Neuronal stem cell (in vitro differentiated cells): Measurements from ENCODE around the gene ISCU.
A peak's percentile ranks its signal among the peaks of the same experiment; 100 is the strongest.

Experiments used
- DNase-seq: peaks from one replicate; pipeline ENCODE4 v3.0.0-alpha.2; 2013; ENCODE audit warnings: low spot score
- H2AFZ ChIP-seq: one replicate; pipeline ENCODE4 v1.6.1; 2013; ENCODE audit warnings: mild to moderate bottlenecking, low read length, inconsistent platforms
- H2AK5ac ChIP-seq: 2 replicates; pipeline ENCODE4 v1.6.1; 2013; ENCODE audit warnings: low read depth, mild to moderate bottlenecking, inconsistent platforms, low read length, moderate library complexity, mixed read lengths
- H2BK120ac ChIP-seq: 2 replicates; pipeline ENCODE4 v1.6.1; 2013; ENCODE audit warnings: low read depth, mild to moderate bottlenecking, inconsistent platforms, low read length, moderate library complexity, mixed read lengths
- H2BK12ac ChIP-seq: one replicate; pipeline ENCODE4 v1.6.1; 2013; ENCODE audit warnings: low read length, inconsistent platforms
- H2BK15ac ChIP-seq: 2 replicates; pipeline ENCODE4 v1.6.1; 2013; ENCODE audit warnings: mild to moderate bottlenecking, low read length, inconsistent platforms, mixed read lengths
- H2BK5ac ChIP-seq: one replicate; pipeline ENCODE4 v1.6.1; 2013; ENCODE audit warnings: inconsistent platforms, mild to moderate bottlenecking, low read length, moderate library complexity
- H3K14ac ChIP-seq: one replicate; pipeline ENCODE4 v1.6.1; 2013; ENCODE audit warnings: low read length, inconsistent platforms
- H3K18ac ChIP-seq: 2 replicates; pipeline ENCODE4 v1.6.1; 2013; ENCODE audit warnings: low read length, inconsistent platforms
- H3K23ac ChIP-seq: 2 replicates; pipeline ENCODE4 v1.6.1; 2013; ENCODE audit warnings: low read depth, mild to moderate bottlenecking, mixed read lengths, low read length, inconsistent platforms; ENCODE audit not compliant: poor library complexity
- H3K27ac ChIP-seq: replicated peaks from 3 replicates; pipeline ENCODE4 v1.5.1; 2013; ENCODE audit warnings: low read length, inconsistent platforms
- H3K27me3 ChIP-seq, 3 experiments: 2 replicates each; pipeline ENCODE4 v1.6.1; 2013; ENCODE audit warnings: low read length in 3 of 3, mild to moderate bottlenecking in 2 of 3, inconsistent platforms in 1 of 3, low read depth in 1 of 3, mixed read lengths in 1 of 3, moderate library complexity in 1 of 3; ENCODE audit not compliant: control insufficient read depth in 3 of 3, insufficient read depth in 3 of 3
- H3K36me3 ChIP-seq, 2 donors: replicated peaks in 1 of 2; 2 replicates each; pipeline ENCODE4 v1.6.1; 2013; ENCODE audit warnings: low read length in 2 of 2; ENCODE audit not compliant: control insufficient read depth in 2 of 2, insufficient read depth in 2 of 2
- H3K4ac ChIP-seq: 2 replicates; pipeline ENCODE4 v1.6.1; 2013; ENCODE audit warnings: inconsistent platforms, mild to moderate bottlenecking, low read length, moderate library complexity
- H3K4me1 ChIP-seq, 2 donors: 1 replicate in 1 of 2; 2 replicates in 1 of 2; pipeline ENCODE4 v1.6.1; 2013; ENCODE audit warnings: low read length in 2 of 2, low read depth in 1 of 2; ENCODE audit not compliant: control insufficient read depth in 2 of 2, insufficient read depth in 1 of 2
- H3K4me2 ChIP-seq: one replicate; pipeline ENCODE4 v1.6.1; 2013; ENCODE audit warnings: mild to moderate bottlenecking, low read length, inconsistent platforms; ENCODE audit not compliant: insufficient read depth, poor library complexity, severe bottlenecking
- H3K4me3 ChIP-seq, 2 donors: 2 replicates each; pipeline ENCODE4 v1.5.1; 2013; ENCODE audit warnings: low read length in 2 of 2, mild to moderate bottlenecking in 2 of 2, inconsistent platforms in 1 of 2, moderate library complexity in 1 of 2
- H3K79me1 ChIP-seq: one replicate; pipeline ENCODE4 v1.6.1; 2013; ENCODE audit warnings: low read depth, mild to moderate bottlenecking, inconsistent platforms, low read length, moderate library complexity
- H3K9ac ChIP-seq: one replicate; pipeline ENCODE4 v1.6.1; 2013; ENCODE audit warnings: mild to moderate bottlenecking, low read depth, low read length, inconsistent platforms; ENCODE audit not compliant: poor library complexity
- H3K9me3 ChIP-seq, 2 donors: replicated peaks in 1 of 2; 2 replicates each; pipeline versions ENCODE3 to v1.6.1; 2013; ENCODE audit warnings: low read length in 2 of 2, mild to moderate bottlenecking in 2 of 2, inconsistent platforms in 1 of 2, low read depth in 1 of 2, mixed read lengths in 1 of 2, moderate library complexity in 1 of 2; ENCODE audit not compliant: control insufficient read depth in 2 of 2, insufficient read depth in 1 of 2
- H4K8ac ChIP-seq: one replicate; pipeline ENCODE4 v1.6.1; 2013; ENCODE audit warnings: low read depth, mild to moderate bottlenecking, inconsistent platforms, low read length, moderate library complexity
- H4K91ac ChIP-seq: one replicate; pipeline ENCODE4 v1.6.1; 2013; ENCODE audit warnings: low read length, low read depth, mild to moderate bottlenecking, inconsistent platforms; ENCODE audit not compliant: poor library complexity
- WGBS, 2 donors: extraction: QIAGEN DNeasy Blood & Tissue Kit; methylation state at CpG; one replicate each; pipeline ENCODE4 v1.1.7; 2013; ENCODE audit warnings: missing lambda C conversion rate in 2 of 2, mixed read lengths in 1 of 2; ENCODE audit not compliant: insufficient read length in 2 of 2, insufficient replicate concordance in 1 of 2; ENCODE audit errors: extremely low coverage in 2 of 2; 5-methylcytosine and 5-hydroxymethylcytosine counted together

The ISCU gene

DNA sequence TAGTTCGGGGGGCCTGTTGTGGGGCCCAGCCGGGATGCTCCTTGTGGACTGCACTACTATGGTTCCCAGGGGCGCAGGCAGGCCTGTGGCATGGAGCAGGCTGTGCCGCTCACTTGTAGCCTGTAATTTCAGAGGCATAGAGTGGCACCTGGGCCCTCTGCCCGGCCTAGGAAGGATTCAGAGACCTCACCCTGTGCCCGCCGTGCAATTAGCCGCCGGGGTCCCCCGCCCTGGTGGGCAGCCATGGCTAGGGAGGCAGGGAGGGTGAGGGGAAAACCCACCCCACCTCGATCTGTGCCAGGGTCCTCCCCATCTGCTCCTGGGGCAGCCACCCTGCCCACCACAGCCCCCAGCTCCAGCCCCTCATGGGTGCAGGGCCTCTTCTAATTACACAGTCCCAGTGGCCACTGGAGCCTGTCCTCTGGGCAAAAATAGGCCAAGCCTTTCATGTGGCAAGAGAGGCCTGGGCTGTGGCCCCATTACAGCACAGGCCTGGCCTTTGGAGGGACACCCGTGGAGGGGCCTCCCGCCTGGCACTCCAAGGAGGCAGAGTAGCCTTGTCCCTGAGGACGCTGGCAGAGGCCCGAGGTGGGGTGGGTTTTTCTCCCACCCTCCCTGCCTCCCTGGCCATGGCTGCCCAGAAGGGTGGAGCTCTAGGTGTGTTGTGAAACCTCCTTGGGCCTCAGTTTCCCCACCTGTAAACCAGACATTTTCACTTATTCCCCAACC, 40.7 kb downstream of the ISCU start:
- Histone ChIP-seq H3K4me2 (no peak overlapping the region), H2BK12ac (peak overlapping the region; percentile 46), H3K4me1 (peaks cover 6 to 8% of the 10 kb centered on the region in 2 donors), H2BK5ac (peak overlapping the region; percentile 12), H3K14ac (no peak overlapping the region), H3K36me3 (no peaks in the 10 kb centered on the region), H3K27me3 (peaks cover 0 to 3% (median 0%) of the 10 kb centered on the region in 3 experiments), H3K9ac (no peak overlapping the region), H3K23ac (peak overlapping the region; percentile 3), H4K91ac (no peak overlapping the region), H2AK5ac (peak overlapping the region; percentile 79), H3K27ac (no peak overlapping the region), H2AFZ (no peak overlapping the region), H3K79me1 (no peaks in the 10 kb centered on the region), H2BK15ac (peak overlapping the region; percentile 27), H4K8ac (no peak overlapping the region), H3K18ac (peak overlapping the region; percentile 55), H3K4ac (no peak overlapping the region), H2BK120ac (no peak overlapping the region), H3K9me3 (peaks cover 0 to 4% of the 10 kb centered on the region in 2 donors), H3K4me3 (no peak overlapping the region)
- no peak for DNase-seq
- WGBS, 2 donors: no CpG with 5 or more reads among the region's 15 CpGs

DNA sequence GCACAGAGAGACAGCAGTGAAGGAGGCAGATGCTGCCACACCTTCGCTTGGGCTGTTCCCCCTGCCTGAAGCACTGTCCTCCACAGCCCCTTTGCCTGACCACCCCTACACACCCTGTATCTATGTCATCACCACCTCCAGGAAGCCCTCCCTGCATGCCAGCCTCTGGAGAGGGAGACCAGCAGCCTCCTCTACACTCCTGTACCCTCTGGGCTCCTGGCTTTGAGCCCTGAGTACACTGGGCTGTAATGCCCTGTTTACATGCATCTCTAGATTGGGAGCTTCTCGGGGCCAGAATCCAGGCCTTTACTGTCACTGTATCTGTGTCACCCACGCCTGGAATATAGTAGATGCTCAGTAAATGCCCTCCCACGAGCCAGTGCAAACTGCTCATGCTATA, 41.3 kb downstream of the ISCU start:
- Histone ChIP-seq H2BK120ac (no peak overlapping the region), H2BK15ac (no peak overlapping the region), H3K23ac (peak overlapping the region; percentile 3), H3K4me1 (peaks cover 5 to 6% of the 10 kb centered on the region in 2 donors), H2AFZ (no peak overlapping the region), H3K27ac (no peak overlapping the region), H2BK12ac (no peak overlapping the region), H3K14ac (no peak overlapping the region), H3K36me3 (no peaks in the 10 kb centered on the region), H2BK5ac (peak overlapping the region; percentile 12), H3K9me3 (peaks cover 0 to 4% of the 10 kb centered on the region in 2 donors), H3K4me2 (no peak overlapping the region), H4K91ac (no peak overlapping the region), H2AK5ac (peak overlapping the region; percentile 79), H3K4ac (no peak overlapping the region), H3K9ac (no peak overlapping the region), H3K79me1 (no peaks in the 10 kb centered on the region), H4K8ac (no peak overlapping the region), H3K4me3 (no peak overlapping the region), H3K18ac (peak overlapping the region; percentile 38), H3K27me3 (peaks cover 0 to 3% (median 0%) of the 10 kb centered on the region in 3 experiments)
- no CpG with 5 or more reads among the region's 4 CpGs for WGBS, 2 donors
- no peak for DNase-seq

DNA sequence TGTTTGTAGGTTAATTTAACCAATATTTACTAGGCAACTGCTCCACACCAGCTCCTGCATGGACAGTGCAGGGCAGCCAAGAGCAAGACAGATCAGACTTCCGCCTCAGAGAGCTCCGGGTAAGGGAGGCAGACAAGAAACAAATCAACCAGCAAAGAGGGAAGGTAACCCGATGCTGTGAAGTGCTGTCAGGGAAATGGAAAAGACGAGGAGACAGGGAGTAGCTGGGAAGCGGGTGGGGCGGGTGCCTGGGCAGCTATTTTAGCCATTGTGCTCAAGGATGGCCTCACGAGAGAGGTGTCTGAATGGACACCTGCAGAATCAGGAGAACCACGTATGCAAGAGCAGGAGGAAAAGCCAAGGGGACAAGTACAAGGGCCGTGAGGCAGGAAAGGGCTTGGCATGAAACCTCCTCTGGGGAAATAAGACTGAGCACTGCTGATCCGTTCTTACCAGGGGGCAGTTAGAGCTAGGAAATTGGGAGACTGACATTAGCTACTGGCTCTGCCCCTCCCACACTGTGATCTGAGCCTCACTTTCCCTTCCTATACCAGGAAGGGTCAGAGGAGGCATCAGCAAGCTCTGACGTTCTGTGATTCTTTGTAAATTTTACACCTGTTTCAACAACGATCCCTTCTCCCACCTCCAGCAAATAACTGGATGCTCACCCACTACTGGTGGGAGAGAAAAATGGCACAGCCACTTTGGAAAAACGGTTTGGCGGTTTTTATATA, 42.0 kb downstream of the ISCU start:
- H2BK15ac ChIP-seq: no peak overlapping the region
- no peak for DNase-seq
- no peak overlapping the region for H3K14ac ChIP-seq
- H3K4me3 ChIP-seq: no peak overlapping the region
- H4K8ac ChIP-seq: no peak overlapping the region
- H2AK5ac ChIP-seq: peak overlapping the region; percentile 79
- no peaks in the 10 kb centered on the region for H3K79me1 ChIP-seq
- H3K9ac ChIP-seq: no peak overlapping the region
- H3K23ac ChIP-seq: no peak overlapping the region
- H3K4me1 ChIP-seq: peaks cover 5 to 6% of the 10 kb centered on the region in 2 donors
- H2BK5ac ChIP-seq: no peak overlapping the region
- H2BK12ac ChIP-seq: no peak overlapping the region
- no CpG with 5 or more reads among the region's 14 CpGs for WGBS, 2 donors
- peaks cover 0 to 3% (median 0%) of the 10 kb centered on the region in 3 experiments for H3K27me3 ChIP-seq
- H3K4ac ChIP-seq: no peak overlapping the region
- H3K36me3 ChIP-seq: no peaks in the 10 kb centered on the region
- H3K9me3 ChIP-seq: peaks cover 0 to 4% of the 10 kb centered on the region in 2 donors
- H3K18ac ChIP-seq: peak overlapping the region; percentile 1
- H4K91ac ChIP-seq: no peak overlapping the region
- H2BK120ac ChIP-seq: no peak overlapping the region
- peak overlapping the region; percentile 53 for H2AFZ ChIP-seq
- H3K4me2 ChIP-seq: no peak overlapping the region
- H3K27ac ChIP-seq: no peak overlapping the region

DNA sequence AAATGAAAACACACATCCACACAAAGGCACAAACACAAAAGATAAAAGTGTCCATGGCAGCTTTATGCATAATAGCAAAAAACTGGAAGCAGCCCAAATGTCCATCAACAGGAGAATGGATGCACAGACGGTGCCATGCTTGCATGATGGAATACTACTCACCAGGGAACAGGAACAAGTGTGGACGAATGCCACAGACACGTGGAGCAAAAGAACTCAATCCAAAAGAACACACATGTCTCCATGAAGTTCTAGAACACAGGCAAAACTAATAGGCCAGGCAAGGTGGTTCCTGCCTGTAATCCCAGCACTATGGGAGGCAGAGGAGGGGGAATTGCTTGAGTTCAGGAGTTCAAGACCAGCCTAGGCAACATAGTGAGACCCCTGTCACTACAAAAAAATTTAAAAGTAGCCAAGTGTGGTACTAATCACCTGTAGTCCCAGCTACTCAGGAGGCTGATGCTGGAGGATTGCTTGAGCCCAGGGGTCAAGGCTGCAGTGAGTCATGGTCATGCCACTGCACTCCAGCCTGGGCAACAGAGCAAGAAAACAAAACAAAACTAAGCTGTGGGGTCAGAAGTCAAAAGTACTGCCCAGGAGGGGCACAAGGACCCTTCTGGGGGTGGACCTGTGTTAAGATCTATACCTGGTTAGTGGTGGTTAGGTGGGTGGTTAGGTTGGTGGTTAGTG, 42.7 kb downstream of the ISCU start:
- Histone ChIP-seq H3K9me3 (peaks cover 0 to 4% of the 10 kb centered on the region in 2 donors), H2BK5ac (no peak overlapping the region), H2AFZ (no peak overlapping the region), H3K27me3 (peaks cover 0 to 8% (median 0%) of the 10 kb centered on the region in 3 experiments), H2AK5ac (no peak overlapping the region), H3K4me2 (no peak overlapping the region), H3K14ac (no peak overlapping the region), H3K4ac (no peak overlapping the region), H4K91ac (no peak overlapping the region), H3K23ac (no peak overlapping the region), H2BK12ac (no peak overlapping the region), H3K27ac (no peak overlapping the region), H3K4me1 (peaks cover 5 to 6% of the 10 kb centered on the region in 2 donors), H3K4me3 (no peak overlapping the region), H3K36me3 (no peaks in the 10 kb centered on the region), H3K79me1 (no peaks in the 10 kb centered on the region), H3K18ac (no peak overlapping the region), H3K9ac (no peak overlapping the region), H2BK120ac (no peak overlapping the region), H4K8ac (no peak overlapping the region), H2BK15ac (no peak overlapping the region)
- no peak for DNase-seq
- no CpG with 5 or more reads among the region's 3 CpGs for WGBS, 2 donors
